ENCODE results near the gene SLC15A1. TPM values are rescaled to one million over a fixed set of nuclear protein-coding genes. Genes with fewer than 3 reads are reported as not detected.

SLC15A1 gene
- total RNA-seq, 1 donor from 2014 or later: not detected

- no peak for DNase-seq (ENCODE audit: low spot score)
- H3K36me3 Mint-ChIP-seq (ENCODE audit: low read depth): peaks cover 34% of the 10 kb centered on the region
- no peaks in the 10 kb centered on the region for H3K9me3 Mint-ChIP-seq (ENCODE audit: low read depth)
- no peak overlapping the region for H3K4me3 Mint-ChIP-seq (ENCODE audit: unreplicated experiment)
- H3K27me3 Mint-ChIP-seq (ENCODE audit: low read depth): no peaks in the 10 kb centered on the region
- no peaks in the 10 kb centered on the region for H3K4me1 Mint-ChIP-seq (ENCODE audit: low read depth)
- no peak for TF ChIP-seq CTCF (IDR thresholded peaks at IDR 0.05)
- H3K27ac Mint-ChIP-seq (ENCODE audit: unreplicated experiment): no peak overlapping the region
Observed at GRCh38 chr13:98797456-98797855, 45.0 kb upstream of the SLC15A1 start.

- Mint-ChIP-seq H3K27ac (ENCODE audit: unreplicated experiment) (no peak overlapping the region), H3K4me1 (ENCODE audit: low read depth) (no peaks in the 10 kb centered on the region), H3K36me3 (ENCODE audit: low read depth) (peaks cover 37% of the 10 kb centered on the region), H3K9me3 (ENCODE audit: low read depth) (no peaks in the 10 kb centered on the region), H3K4me3 (ENCODE audit: unreplicated experiment) (no peak overlapping the region), H3K27me3 (ENCODE audit: low read depth) (no peaks in the 10 kb centered on the region)
- no peak for DNase-seq (ENCODE audit: low spot score)
- TF ChIP-seq CTCF (IDR thresholded peaks at IDR 0.05): no peak
Observed at GRCh38 chr13:98796798-98797197, 44.3 kb upstream of the SLC15A1 start.

- Mint-ChIP-seq H3K27ac (ENCODE audit: unreplicated experiment) (no peak overlapping the region), H3K4me1 (ENCODE audit: low read depth) (no peaks in the 10 kb centered on the region), H3K36me3 (ENCODE audit: low read depth) (peaks cover 38% of the 10 kb centered on the region), H3K9me3 (ENCODE audit: low read depth) (no peaks in the 10 kb centered on the region), H3K27me3 (ENCODE audit: low read depth) (no peaks in the 10 kb centered on the region), H3K4me3 (ENCODE audit: unreplicated experiment) (no peak overlapping the region)
- TF ChIP-seq CTCF (IDR thresholded peaks at IDR 0.05): no peak
- DNase-seq (ENCODE audit: low spot score): no peak
Observed at GRCh38 chr13:98796191-98796590, 43.7 kb upstream of the SLC15A1 start.

GRCh38 chr13:98795220-98795619 lies 42.7 kb upstream of the SLC15A1 start:
- DNase-seq (ENCODE audit: low spot score): no peak
- no peak for TF ChIP-seq CTCF (IDR thresholded peaks at IDR 0.05)
- peaks cover 38% of the 10 kb centered on the region for H3K36me3 Mint-ChIP-seq (ENCODE audit: low read depth)
- H3K27ac Mint-ChIP-seq (ENCODE audit: unreplicated experiment): no peak overlapping the region
- H3K9me3 Mint-ChIP-seq (ENCODE audit: low read depth): no peaks in the 10 kb centered on the region
- no peaks in the 10 kb centered on the region for H3K27me3 Mint-ChIP-seq (ENCODE audit: low read depth)
- H3K4me1 Mint-ChIP-seq (ENCODE audit: low read depth): no peaks in the 10 kb centered on the region
- H3K4me3 Mint-ChIP-seq (ENCODE audit: unreplicated experiment): no peak overlapping the region

GRCh38 chr13:98794498-98794897 lies 42.0 kb upstream of the SLC15A1 start:
- peaks cover 38% of the 10 kb centered on the region for H3K36me3 Mint-ChIP-seq (ENCODE audit: low read depth)
- no peak for DNase-seq (ENCODE audit: low spot score)

More at GRCh38 chr13:98794498-98794897, 42.0 kb upstream of the SLC15A1 start:
- Mint-ChIP-seq H3K9me3 (ENCODE audit: low read depth) (peaks cover 3% of the 10 kb centered on the region), H3K27me3 (ENCODE audit: low read depth) (no peaks in the 10 kb centered on the region), H3K4me1 (ENCODE audit: low read depth) (no peaks in the 10 kb centered on the region), H3K27ac (ENCODE audit: unreplicated experiment) (no peak overlapping the region), H3K4me3 (ENCODE audit: unreplicated experiment) (no peak overlapping the region)
- no peak for TF ChIP-seq CTCF (IDR thresholded peaks at IDR 0.05)

All from chondrocyte (in vitro differentiated cells).